Tibial nerve (tissue), 3 donors: ENCODE measurements around the gene NDUFV3.

Experiments
- POLR2A ChIP-seq, 2 donors: fragments of 450-650 bp; IDR thresholded peaks; one replicate each; pipeline ENCODE4 v1.6.1; 2017; ENCODE audit warnings: antibody characterized with exemption in 2 of 2, mild to moderate bottlenecking in 2 of 2, moderate library complexity in 2 of 2
- TF ChIP-seq, protein P1 (sequence below), 5 experiments: fragments of 200-600 bp in 3 of 5; fragments of 450-650 bp in 2 of 5; sonication (generic) in 3 of 5; IDR thresholded peaks; one replicate each; pipeline ENCODE4 v1.5.1; 2016 to 2019; ENCODE audit warnings: antibody characterized with exemption in 5 of 5, mild to moderate bottlenecking in 3 of 5, moderate library complexity in 2 of 5

DNA sequence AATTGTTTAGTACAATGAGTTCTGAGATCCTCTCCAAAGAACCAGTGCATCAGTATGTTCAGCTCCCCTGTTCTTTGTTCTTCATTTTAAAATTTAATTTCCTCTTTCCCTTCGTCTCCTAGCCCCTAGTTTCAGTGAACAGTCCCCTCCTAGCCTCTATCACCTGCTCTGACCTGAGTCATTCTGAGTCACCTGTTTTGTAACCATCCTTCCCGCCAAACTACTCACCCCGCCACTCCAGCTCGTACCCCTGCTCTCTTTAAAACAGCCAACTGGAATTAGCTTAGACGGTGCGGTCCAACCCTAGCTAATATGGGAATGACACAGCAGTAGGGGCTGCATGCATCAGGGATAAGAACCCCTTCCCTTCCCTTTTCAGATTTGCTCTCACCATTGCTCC is 49.1 kb downstream of the NDUFV3 start:
- TF ChIP-seq, protein P1, sequence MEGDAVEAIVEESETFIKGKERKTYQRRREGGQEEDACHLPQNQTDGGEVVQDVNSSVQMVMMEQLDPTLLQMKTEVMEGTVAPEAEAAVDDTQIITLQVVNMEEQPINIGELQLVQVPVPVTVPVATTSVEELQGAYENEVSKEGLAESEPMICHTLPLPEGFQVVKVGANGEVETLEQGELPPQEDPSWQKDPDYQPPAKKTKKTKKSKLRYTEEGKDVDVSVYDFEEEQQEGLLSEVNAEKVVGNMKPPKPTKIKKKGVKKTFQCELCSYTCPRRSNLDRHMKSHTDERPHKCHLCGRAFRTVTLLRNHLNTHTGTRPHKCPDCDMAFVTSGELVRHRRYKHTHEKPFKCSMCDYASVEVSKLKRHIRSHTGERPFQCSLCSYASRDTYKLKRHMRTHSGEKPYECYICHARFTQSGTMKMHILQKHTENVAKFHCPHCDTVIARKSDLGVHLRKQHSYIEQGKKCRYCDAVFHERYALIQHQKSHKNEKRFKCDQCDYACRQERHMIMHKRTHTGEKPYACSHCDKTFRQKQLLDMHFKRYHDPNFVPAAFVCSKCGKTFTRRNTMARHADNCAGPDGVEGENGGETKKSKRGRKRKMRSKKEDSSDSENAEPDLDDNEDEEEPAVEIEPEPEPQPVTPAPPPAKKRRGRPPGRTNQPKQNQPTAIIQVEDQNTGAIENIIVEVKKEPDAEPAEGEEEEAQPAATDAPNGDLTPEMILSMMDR (IDR thresholded peaks at IDR 0.05) = no peak
- TF ChIP-seq POLR2A (IDR thresholded peaks at IDR 0.05) = no peak
